ENCODE results near the gene TYW3.

DNA sequence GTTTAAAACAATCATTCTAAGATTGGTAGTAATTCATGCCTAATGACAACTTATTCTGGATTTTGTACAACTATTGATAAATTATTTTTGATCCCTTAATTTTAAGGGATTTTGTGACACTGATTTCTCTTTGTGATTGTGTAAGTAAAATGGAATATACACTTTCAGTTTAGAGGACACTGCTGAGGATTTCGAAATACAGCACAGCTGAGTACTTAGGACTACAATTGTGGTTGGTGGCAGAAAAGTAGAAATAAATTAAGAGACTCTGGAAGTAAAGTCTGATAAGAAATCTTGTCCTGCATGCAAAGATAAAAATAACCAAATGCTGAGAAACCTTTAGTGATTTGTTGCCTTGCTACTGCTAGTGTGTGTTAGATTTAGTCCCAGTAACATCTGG lies 40.0 kb downstream of the TYW3 start:
- TF ChIP-seq PATZ1 (CRISPR knock-in tag; IDR thresholded peaks at IDR 0.05; ENCODE audit: borderline replicate concordance) (no peak), RARB (CRISPR knock-in tag; IDR thresholded peaks at IDR 0.05) (no peak)

All from SK-N-SH treated with all-trans-retinoic acid at 6 μM for 48 hours (cell line).